HG02763 (cell line): Measurements from ENCODE around the gene EHBP1L1.
A peak's percentile ranks its signal among the peaks of the same experiment; 100 is the strongest.
"Not testable (repeated sequence)": the region's sequence is repeated elsewhere in the genome, so short reads cannot be mapped to it uniquely, and the experiment has no call there.

Experiments used
- ATAC-seq: cut with Tn5 transposase; IDR thresholded peaks from one replicate; pipeline ENCODE4 v1.9.1; 2021; ENCODE audit warnings: mild to moderate bottlenecking, moderate library complexity; ENCODE audit not compliant: unreplicated experiment

EHBP1L1 gene

GRCh38 chr11:65633390-65634108 lies 57.7 kb downstream of the EHBP1L1 start:
- no peak for ATAC-seq

- no peak for ATAC-seq
These were observed 58.2 kb downstream of the EHBP1L1 start for GRCh38 chr11:65634109-65634436.

GRCh38 chr11:65634440-65634839 lies 58.6 kb downstream of the EHBP1L1 start:
- no peak for ATAC-seq

- ATAC-seq: no peak
These were observed 59.3 kb downstream of the EHBP1L1 start for GRCh38 chr11:65634905-65635731.

GRCh38 chr11:65636108-65637031 lies 60.5 kb downstream of the EHBP1L1 start:
- no peak for ATAC-seq

- ATAC-seq: no peak
These were observed 61.2 kb downstream of the EHBP1L1 start for GRCh38 chr11:65637032-65637557.

GRCh38 chr11:65637794-65638419 lies 62.1 kb downstream of the EHBP1L1 start, which contains the start of gene SIPA1:
Gene SIPA1, plus strand, starts transcription at chr11:65638101. Its CDS starts 2,821 bp downstream, at chr11:65640922.
- peak; percentile 37 for ATAC-seq

- not testable (repeated sequence) for ATAC-seq
These were observed 63.4 kb downstream of the EHBP1L1 start for GRCh38 chr11:65639228-65639597.

- ATAC-seq: peak; percentile 35
These were observed 64.0 kb downstream of the EHBP1L1 start for GRCh38 chr11:65639623-65640482.

- ATAC-seq: no peak
These were observed 64.8 kb downstream of the EHBP1L1 start for GRCh38 chr11:65640483-65641296.

- no peak for ATAC-seq
These were observed 65.6 kb downstream of the EHBP1L1 start for GRCh38 chr11:65641297-65642013.
